Parathyroid adenoma (tissue), 2 donors: Measurements from ENCODE around the gene GANC.

ENCODE experiments used
- H2AFZ ChIP-seq: fragments of 300-600 bp; sonication (generic); one replicate; pipeline ENCODE4 v1.7.0; 2017; ENCODE audit warnings: antibody characterized with exemption, mild to moderate bottlenecking
- H3K27ac ChIP-seq: fragments of 300-600 bp; sonication (generic); one replicate; pipeline ENCODE4 v1.7.0; 2017
- H3K27me3 ChIP-seq: fragments of 300-600 bp; sonication (generic); one replicate; pipeline ENCODE4 v1.7.0; 2017; ENCODE audit warnings: low read length; ENCODE audit not compliant: control insufficient read depth, insufficient read depth
- H3K36me3 ChIP-seq: fragments of 300-600 bp; sonication (generic); one replicate; pipeline ENCODE4 v1.7.0; 2017; ENCODE audit warnings: low read length; ENCODE audit not compliant: control insufficient read depth, insufficient read depth
- H3K4me1 ChIP-seq: fragments of 300-600 bp; sonication (generic); one replicate; pipeline ENCODE4 v1.7.0; 2017; ENCODE audit warnings: control low read depth
- H3K4me2 ChIP-seq: fragments of 300-600 bp; sonication (generic); one replicate; pipeline ENCODE4 v1.7.0; 2017; ENCODE audit warnings: low read length
- H3K4me3 ChIP-seq: fragments of 300-600 bp; sonication (generic); one replicate; pipeline ENCODE4 v1.7.0; 2017; ENCODE audit warnings: low read depth, low read length
- H3K79me2 ChIP-seq: fragments of 300-600 bp; sonication (generic); one replicate; pipeline ENCODE4 v1.7.0; 2017; ENCODE audit warnings: control low read depth
- H3K9ac ChIP-seq: fragments of 300-600 bp; sonication (generic); one replicate; pipeline ENCODE4 v1.7.0; 2017; ENCODE audit warnings: mild to moderate bottlenecking
- H3K9me3 ChIP-seq: fragments of 300-600 bp; sonication (generic); one replicate; pipeline ENCODE4 v1.7.0; 2017; ENCODE audit warnings: low read length; ENCODE audit not compliant: control insufficient read depth
- CTCF ChIP-seq: fragments of 300-600 bp; sonication (generic); IDR thresholded peaks from one replicate; pipeline ENCODE4 v1.7.0; 2017; ENCODE audit warnings: antibody characterized with exemption, mild to moderate bottlenecking
- donor health status: primary hyperparathyroidism.

The GANC gene

GRCh38 chr15:42232606-42233005 lies 40.4 kb upstream of the GANC start:
- H3K9ac ChIP-seq = no peak overlapping the region
- H3K4me3 ChIP-seq = no peak overlapping the region
- H3K4me1 ChIP-seq = peaks cover 10% of the 10 kb centered on the region
- no peak overlapping the region for H3K4me2 ChIP-seq
- no peaks in the 10 kb centered on the region for H3K27me3 ChIP-seq
- no peak for TF ChIP-seq CTCF
- no peaks in the 10 kb centered on the region for H3K9me3 ChIP-seq
- peaks cover 4% of the 10 kb centered on the region for H3K79me2 ChIP-seq
- no peak overlapping the region for H2AFZ ChIP-seq
- H3K27ac ChIP-seq = no peak overlapping the region
- H3K36me3 ChIP-seq = no peaks in the 10 kb centered on the region

GRCh38 chr15:42233107-42233506 lies 39.9 kb upstream of the GANC start:
- Histone ChIP-seq H3K27ac (no peak overlapping the region), H3K4me2 (no peak overlapping the region), H3K9ac (no peak overlapping the region), H3K9me3 (no peaks in the 10 kb centered on the region), H3K36me3 (no peaks in the 10 kb centered on the region), H3K4me1 (peaks cover 10% of the 10 kb centered on the region), H3K4me3 (no peak overlapping the region), H3K79me2 (peaks cover 4% of the 10 kb centered on the region), H2AFZ (no peak overlapping the region), H3K27me3 (no peaks in the 10 kb centered on the region)
- no peak for TF ChIP-seq CTCF

- Histone ChIP-seq H2AFZ (no peak overlapping the region), H3K9ac (no peak overlapping the region), H3K27ac (no peak overlapping the region), H3K4me2 (no peak overlapping the region), H3K36me3 (no peaks in the 10 kb centered on the region), H3K9me3 (no peaks in the 10 kb centered on the region), H3K4me3 (no peak overlapping the region), H3K79me2 (no peaks in the 10 kb centered on the region), H3K27me3 (no peaks in the 10 kb centered on the region), H3K4me1 (no peaks in the 10 kb centered on the region)
- no peak for TF ChIP-seq CTCF
These were observed 33.3 kb upstream of the GANC start for GRCh38 chr15:42239528-42240182.

GRCh38 chr15:42240823-42241222 lies 32.2 kb upstream of the GANC start:
- Histone ChIP-seq H3K27ac (no peak overlapping the region), H3K4me3 (no peak overlapping the region), H3K36me3 (no peaks in the 10 kb centered on the region), H3K4me2 (no peak overlapping the region), H2AFZ (no peak overlapping the region), H3K27me3 (no peaks in the 10 kb centered on the region), H3K79me2 (no peaks in the 10 kb centered on the region), H3K9me3 (no peaks in the 10 kb centered on the region), H3K9ac (no peak overlapping the region), H3K4me1 (no peaks in the 10 kb centered on the region)
- no peak for TF ChIP-seq CTCF

- H3K36me3 ChIP-seq = no peaks in the 10 kb centered on the region
These were observed 19.7 kb upstream of the GANC start for GRCh38 chr15:42253300-42253699.

More at GRCh38 chr15:42253300-42253699, 19.7 kb upstream of the GANC start:
- Histone ChIP-seq H3K9me3 (no peaks in the 10 kb centered on the region), H3K9ac (no peak overlapping the region), H3K27me3 (no peaks in the 10 kb centered on the region), H3K4me2 (no peak overlapping the region), H3K79me2 (peaks cover 2% of the 10 kb centered on the region), H3K4me1 (no peaks in the 10 kb centered on the region), H3K4me3 (no peak overlapping the region), H2AFZ (no peak overlapping the region), H3K27ac (no peak overlapping the region)
- no peak for TF ChIP-seq CTCF
